Ramos (cell line): ENCODE measurements around the gene WWOX.

Experiments used
- in situ Hi-C: fragments of 300-500 bp; cut with MboI; formaldehyde crosslinking; loops from one replicate; pipeline ENCODE4 v1.14.3; 2022; ENCODE audit warnings: low sequenced_read_pairs; ENCODE audit not compliant: unreplicated experiment

WWOX gene

GRCh38 chr16:79132701-79133100, 1033.2 kb downstream of the WWOX start:
- in situ Hi-C loops, result no loop called here

GRCh38 chr16:79134300-79134699, 1034.8 kb downstream of the WWOX start:
- in situ Hi-C loops, result no loop called here

- in situ Hi-C loops, result no loop called here
Observed at GRCh38 chr16:79136955-79137354, 1037.5 kb downstream of the WWOX start.

- in situ Hi-C loops, result no loop called here
Observed at GRCh38 chr16:79137426-79137939, 1038.0 kb downstream of the WWOX start.

GRCh38 chr16:79139799-79140198, 1040.3 kb downstream of the WWOX start:
- in situ Hi-C loops, result no loop called here

- in situ Hi-C loops, result no loop called here
Observed at GRCh38 chr16:79143026-79143425, 1043.6 kb downstream of the WWOX start.

- in situ Hi-C loops, result no loop called here
Observed at GRCh38 chr16:79150151-79150550, 1050.7 kb downstream of the WWOX start.

GRCh38 chr16:79150632-79151310, 1051.3 kb downstream of the WWOX start:
- in situ Hi-C loops, result no loop called here

- in situ Hi-C loops, result no loop called here
Observed at GRCh38 chr16:79154086-79154485, 1054.6 kb downstream of the WWOX start.

GRCh38 chr16:79155471-79155870, 1056.0 kb downstream of the WWOX start:
- in situ Hi-C loops, result no loop called here

GRCh38 chr16:79155904-79156303, 1056.5 kb downstream of the WWOX start:
- in situ Hi-C loops, result no loop called here

GRCh38 chr16:79156761-79157160, 1057.3 kb downstream of the WWOX start:
- in situ Hi-C loops, result no loop called here

- in situ Hi-C loops, result no loop called here
Observed at GRCh38 chr16:79158337-79158736, 1058.9 kb downstream of the WWOX start.

GRCh38 chr16:79159261-79160049, 1060.0 kb downstream of the WWOX start:
- in situ Hi-C loops, result no loop called here

GRCh38 chr16:79162977-79163376, 1063.5 kb downstream of the WWOX start:
- in situ Hi-C loops, result no loop called here

- in situ Hi-C loops, result no loop called here
Observed at GRCh38 chr16:79163691-79164387, 1064.4 kb downstream of the WWOX start.

- in situ Hi-C loops, result no loop called here
Observed at GRCh38 chr16:79164388-79164995, 1065.0 kb downstream of the WWOX start.

GRCh38 chr16:79165079-79165478, 1065.6 kb downstream of the WWOX start:
- in situ Hi-C loops, result no loop called here

GRCh38 chr16:79165506-79165905, 1066.1 kb downstream of the WWOX start:
- in situ Hi-C loops, result no loop called here

GRCh38 chr16:79167893-79168292, 1068.4 kb downstream of the WWOX start:
- in situ Hi-C loops, result no loop called here

GRCh38 chr16:79168321-79168720, 1068.9 kb downstream of the WWOX start:
- in situ Hi-C loops, result no loop called here
